HG03159 (cell line): ENCODE results near the gene USB1.

Experiments used
- ATAC-seq: cut with Tn5 transposase; IDR thresholded peaks from one replicate; pipeline ENCODE4 v1.9.1; 2021; ENCODE audit warnings: mild to moderate bottlenecking, moderate library complexity; ENCODE audit not compliant: unreplicated experiment

The USB1 gene

GRCh38 chr16:58000706-58001676 lies at the start of gene USB1:
Gene USB1 (plus strand): TSS chr16:58001407. CDS start chr16:58001484, 77 bp downstream.
- ATAC-seq: peak; percentile 73

GRCh38 chr16:57952909-57953308 lies 48.3 kb upstream of the USB1 start:
- no peak for ATAC-seq

DNA sequence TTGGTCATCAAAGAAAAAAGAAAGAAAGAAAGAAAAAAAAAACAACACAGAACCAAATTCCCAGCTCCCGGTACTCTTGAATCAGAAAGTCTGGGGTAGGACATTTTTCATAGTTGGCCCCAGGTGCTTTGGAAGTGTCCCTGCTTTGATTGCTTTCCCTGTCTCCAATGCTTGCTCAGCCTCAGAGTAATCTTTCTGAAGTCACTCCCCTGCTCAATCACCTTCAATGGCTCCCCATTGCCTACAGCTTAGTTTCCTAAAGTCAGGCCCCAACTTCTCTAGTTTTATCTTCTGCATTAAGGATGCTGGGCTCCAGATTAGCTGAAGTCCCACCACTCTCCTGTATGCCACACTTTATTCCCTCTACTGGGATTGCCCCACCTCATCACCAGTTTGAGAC lies 47.4 kb upstream of the USB1 start:
- ATAC-seq: no peak

DNA sequence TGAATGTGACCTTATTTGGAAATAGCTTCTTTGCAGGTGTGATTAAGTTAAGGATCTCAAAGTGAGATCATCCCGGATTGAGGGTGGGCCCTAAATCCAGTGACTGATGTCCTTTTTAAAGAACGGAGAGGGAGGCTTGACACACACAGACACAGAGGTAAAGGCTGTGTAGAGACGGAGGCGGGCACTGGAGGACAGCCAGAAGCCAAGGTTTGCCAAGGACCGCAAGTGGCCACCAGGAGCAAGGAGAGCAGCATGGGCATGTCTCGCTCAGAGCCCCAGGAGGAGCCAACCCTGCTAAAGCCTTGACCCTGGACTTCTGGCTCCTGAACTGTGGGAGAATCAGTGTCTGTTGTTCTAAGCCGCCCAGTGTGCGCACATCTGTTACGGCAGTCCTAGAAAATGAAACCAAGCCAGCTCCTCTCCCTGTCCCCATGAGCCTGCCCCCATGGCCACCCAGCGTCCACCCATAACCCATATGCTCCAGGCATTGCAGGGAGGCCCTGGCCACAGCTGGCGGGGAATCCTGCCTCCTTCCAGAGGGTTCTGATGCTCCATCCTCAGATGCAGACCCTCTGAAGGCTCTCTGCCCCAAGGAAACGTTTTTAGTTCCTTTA lies 45.5 kb upstream of the USB1 start:
- ATAC-seq: no peak

GRCh38 chr16:57956270-57956808 lies 44.9 kb upstream of the USB1 start:
- no peak for ATAC-seq

GRCh38 chr16:57956924-57957672 lies 44.1 kb upstream of the USB1 start:
- ATAC-seq: no peak

GRCh38 chr16:57957673-57958392 lies 43.4 kb upstream of the USB1 start:
- ATAC-seq: no peak

GRCh38 chr16:57958544-57958943 lies 42.7 kb upstream of the USB1 start:
- no peak for ATAC-seq

- ATAC-seq: no peak
Measured at GRCh38 chr16:57959121-57959520, 42.1 kb upstream of the USB1 start.

DNA sequence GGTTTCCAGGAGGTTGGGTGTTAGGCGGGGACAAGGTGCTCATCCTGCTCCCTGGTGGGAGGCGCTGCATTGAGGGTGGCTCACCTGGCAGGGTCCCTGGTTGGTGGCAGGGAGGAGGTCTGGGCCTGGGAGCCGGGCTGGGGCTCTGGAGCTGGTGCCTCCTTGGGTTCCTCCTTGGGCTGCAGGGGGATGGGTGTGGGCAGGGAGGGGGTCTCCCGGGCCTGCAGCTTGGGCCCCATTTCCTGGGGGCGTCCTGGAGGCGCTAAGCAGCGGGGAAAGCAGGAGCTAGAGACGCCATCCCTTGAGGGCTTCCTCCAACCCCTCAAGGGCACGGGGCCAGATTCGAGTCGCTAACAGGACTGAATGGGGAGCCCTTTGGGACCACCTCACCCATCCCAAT lies 41.4 kb upstream of the USB1 start:
- ATAC-seq: no peak

DNA sequence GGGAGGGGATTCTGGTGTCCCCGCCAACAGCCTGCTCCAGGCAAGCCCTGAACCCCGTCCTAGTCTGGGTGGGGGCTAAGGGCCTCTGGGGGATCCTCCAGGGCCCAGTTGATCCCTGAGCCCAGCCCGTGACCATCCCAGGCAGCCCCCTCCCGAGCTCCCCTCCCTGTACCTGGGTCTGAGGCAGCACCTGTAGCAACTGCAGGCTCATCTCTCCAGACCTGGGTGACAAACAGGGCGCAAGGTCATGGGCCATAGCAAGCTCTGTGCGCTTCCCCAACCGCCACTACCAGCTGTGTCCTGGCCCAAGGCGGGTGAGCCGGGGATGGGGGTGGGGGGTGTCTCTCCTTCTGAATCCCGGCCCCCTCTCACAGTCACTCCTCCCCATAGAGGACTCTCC lies 40.9 kb upstream of the USB1 start:
- no peak for ATAC-seq

GRCh38 chr16:57960826-57961472 lies 40.3 kb upstream of the USB1 start:
- ATAC-seq: no peak

GRCh38 chr16:57961538-57961937 lies 39.7 kb upstream of the USB1 start:
- ATAC-seq: no peak

- ATAC-seq: no peak
Measured at GRCh38 chr16:57962046-57962445, 39.2 kb upstream of the USB1 start.

DNA sequence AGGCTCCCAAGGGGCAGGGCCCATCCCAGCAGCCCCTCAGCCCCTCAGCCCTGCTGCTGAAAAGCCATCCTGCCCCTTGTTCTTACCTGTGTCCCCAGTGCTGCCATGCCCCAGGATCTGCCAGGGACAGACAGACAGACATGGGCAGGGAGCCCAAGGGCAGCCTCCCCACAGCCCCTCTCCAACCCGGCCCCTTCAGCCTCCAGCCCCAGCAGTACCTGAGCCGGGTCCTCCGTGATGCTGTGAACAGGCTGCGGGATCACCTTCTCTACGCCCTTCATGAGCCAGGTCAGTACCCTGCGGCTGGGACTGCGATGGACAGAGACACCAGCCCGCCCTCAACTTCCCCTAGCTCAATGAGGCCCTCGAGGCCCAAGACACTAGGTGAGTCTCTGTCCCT lies 38.5 kb upstream of the USB1 start:
- no peak for ATAC-seq

DNA sequence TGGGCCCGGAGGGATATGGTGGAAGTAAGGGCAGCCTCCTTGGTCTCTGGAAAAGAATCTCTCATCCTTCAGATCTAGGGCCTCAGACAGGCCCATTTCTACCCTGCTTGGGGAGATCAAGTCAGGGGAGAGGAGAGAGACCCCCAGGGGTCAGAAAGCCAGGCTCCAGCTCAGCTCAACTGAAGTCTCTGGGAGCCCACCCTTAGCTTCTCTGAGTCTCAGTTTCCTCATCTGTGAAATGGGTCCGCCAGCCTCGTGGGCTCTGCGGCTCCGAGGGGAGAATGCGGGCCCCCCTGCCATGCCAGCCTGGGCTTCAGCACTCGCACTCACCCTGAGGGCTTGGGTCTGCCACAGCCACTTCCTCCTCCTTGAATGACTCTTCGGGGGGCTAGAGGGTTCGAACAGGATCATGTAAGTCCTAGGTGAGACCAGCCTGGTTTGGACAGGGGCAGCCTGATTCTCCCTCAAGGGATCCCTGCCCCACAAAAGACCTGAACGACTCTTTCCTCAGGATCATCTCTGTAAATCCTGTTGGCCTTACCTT lies 37.0 kb upstream of the USB1 start:
- ATAC-seq: no peak

GRCh38 chr16:57966204-57966771 lies 34.9 kb upstream of the USB1 start:
- ATAC-seq: no peak

DNA sequence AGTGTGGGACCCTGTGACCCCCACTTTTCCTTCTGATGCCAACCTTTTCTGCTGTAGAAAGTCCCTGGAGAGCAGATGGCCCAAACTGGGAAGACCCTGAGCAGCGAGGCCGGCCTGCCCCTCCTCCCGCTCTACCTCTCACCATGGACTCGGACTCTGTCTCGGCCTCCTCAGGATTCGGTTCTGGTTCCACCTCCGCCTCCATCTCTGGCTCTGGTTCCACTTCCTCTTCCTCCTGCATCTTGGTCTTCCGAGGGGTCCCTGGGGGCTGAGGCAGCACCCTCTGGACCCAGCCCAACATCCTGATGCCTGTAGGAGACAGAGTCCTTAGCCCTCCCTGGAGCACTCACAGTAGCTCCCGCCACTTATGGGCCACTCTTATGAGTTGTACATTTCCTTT lies 34.2 kb upstream of the USB1 start:
- ATAC-seq: no peak

GRCh38 chr16:57967916-57968315 lies 33.3 kb upstream of the USB1 start:
- ATAC-seq: no peak
